Karpas-422 (cell line): ENCODE measurements around the gene NFATC1. TPM values are rescaled to one million over a fixed set of nuclear protein-coding genes. Genes with fewer than 3 reads are reported as not detected.

Experiments used
- DNase-seq: peaks from one replicate; pipeline ENCODE4 v3.0.0-alpha.2; 2015
- H2AFZ ChIP-seq: fragments of 200-600 bp; sonication (generic); 2 replicates; pipeline ENCODE4 v1.6.1; 2014; ENCODE audit warnings: antibody characterized with exemption, low read length, mixed read lengths
- H3K27ac ChIP-seq: fragments of 200-600 bp; sonication (generic); 2 replicates; pipeline ENCODE4 v1.5.1; 2014; ENCODE audit warnings: mild to moderate bottlenecking, low read length, moderate library complexity
- H3K27me3 ChIP-seq: fragments of 200-600 bp; sonication (generic); 2 replicates; pipeline ENCODE4 v1.6.1; 2014; ENCODE audit warnings: low read length, mixed read lengths
- H3K36me3 ChIP-seq: fragments of 200-600 bp; sonication (generic); 2 replicates; pipeline ENCODE4 v1.6.1; 2014; ENCODE audit warnings: low read length, mixed read lengths; ENCODE audit not compliant: insufficient read depth
- H3K4me1 ChIP-seq: fragments of 200-600 bp; sonication (generic); 2 replicates; pipeline ENCODE4 v1.6.1; 2014; ENCODE audit warnings: mild to moderate bottlenecking, low read length, mixed read lengths
- H3K4me2 ChIP-seq: fragments of 200-600 bp; sonication (generic); 2 replicates; pipeline ENCODE4 v1.6.1; 2014; ENCODE audit warnings: low read length, low read depth, mild to moderate bottlenecking; ENCODE audit not compliant: poor library complexity, severe bottlenecking
- H3K4me3 ChIP-seq: fragments of 200-600 bp; sonication (generic); 2 replicates; pipeline ENCODE4 v1.5.1; 2014; ENCODE audit warnings: mild to moderate bottlenecking, antibody characterized with exemption, low read length, mixed read lengths
- H3K79me2 ChIP-seq: fragments of 200-600 bp; sonication (generic); 2 replicates; pipeline ENCODE4 v1.6.1; 2014; ENCODE audit warnings: mild to moderate bottlenecking, low read length, mixed read lengths
- H3K9ac ChIP-seq: fragments of 200-600 bp; sonication (generic); 2 replicates; pipeline ENCODE4 v1.6.0; 2014; ENCODE audit warnings: low read length
- H3K9me2 ChIP-seq: fragments of 200-600 bp; sonication (generic), shearing (Covaris generic); replicated peaks from 2 replicates; pipeline ENCODE4 v1.6.0; 2014; ENCODE audit warnings: mild to moderate bottlenecking, low read length, moderate library complexity; ENCODE audit not compliant: insufficient read depth
- H3K9me3 ChIP-seq: fragments of 300-700, 200-600 bp; sonication (generic); 2 replicates; pipeline ENCODE4 v1.6.1; 2014; ENCODE audit warnings: low read length, mixed read lengths
- H4K20me1 ChIP-seq: fragments of 200-600 bp; sonication (generic); 2 replicates; pipeline ENCODE4 v1.6.1; 2014; ENCODE audit warnings: mild to moderate bottlenecking, antibody characterized with exemption, low read length, low read depth; ENCODE audit not compliant: insufficient read depth
- total RNA-seq: library from RNA; depleted of rRNA; stranded (reverse); fragments of >200 nt; shearing (Covaris generic); gene quantifications from 2 replicates; pipeline ENCODE4 v1.2.3, GENCODE V29; 2014; ENCODE audit warnings: low replicate concordance

Gene NFATC1
- total RNA-seq, 1 experiment from 2014 or later, result 46.1 TPM

GRCh38 chr18:79413025-79413424 lies 17.3 kb downstream of the NFATC1 start:
- no peak overlapping the region for H3K4me2 ChIP-seq
- H4K20me1 ChIP-seq, result peaks cover 67% of the 10 kb centered on the region
- peaks cover 7% of the 10 kb centered on the region for H3K36me3 ChIP-seq
- H3K9me3 ChIP-seq, result no peaks in the 10 kb centered on the region
- H3K4me3 ChIP-seq, result no peak overlapping the region
- no peaks in the 10 kb centered on the region for H3K9me2 ChIP-seq
- H3K4me1 ChIP-seq, result no peaks in the 10 kb centered on the region
- H3K27me3 ChIP-seq, result no peaks in the 10 kb centered on the region
- DNase-seq, result no peak
- H3K79me2 ChIP-seq, result peaks cover 88% of the 10 kb centered on the region
- H3K27ac ChIP-seq, result no peak overlapping the region
- no peak overlapping the region for H3K9ac ChIP-seq
- H2AFZ ChIP-seq, result no peak overlapping the region

- peaks cover 5% of the 10 kb centered on the region for H3K36me3 ChIP-seq
- no peak for DNase-seq
Measured at GRCh38 chr18:79413426-79413825, 17.7 kb downstream of the NFATC1 start.

GRCh38 chr18:79413901-79414300 lies 18.2 kb downstream of the NFATC1 start:
- DNase-seq, result no peak
- peaks cover 88% of the 10 kb centered on the region for H3K79me2 ChIP-seq
- H3K27ac ChIP-seq, result no peak overlapping the region
- no peaks in the 10 kb centered on the region for H3K9me2 ChIP-seq
- no peak overlapping the region for H3K4me3 ChIP-seq
- no peaks in the 10 kb centered on the region for H3K9me3 ChIP-seq
- peaks cover 76% of the 10 kb centered on the region for H4K20me1 ChIP-seq
- H3K9ac ChIP-seq, result no peak overlapping the region
- no peaks in the 10 kb centered on the region for H3K4me1 ChIP-seq
- H3K27me3 ChIP-seq, result no peaks in the 10 kb centered on the region
- no peak overlapping the region for H3K4me2 ChIP-seq
- H3K36me3 ChIP-seq, result peaks cover 7% of the 10 kb centered on the region
- H2AFZ ChIP-seq, result no peak overlapping the region

More at GRCh38 chr18:79413426-79413825, 17.7 kb downstream of the NFATC1 start:
- peaks cover 88% of the 10 kb centered on the region for H3K79me2 ChIP-seq
- H3K9me2 ChIP-seq, result no peaks in the 10 kb centered on the region
- no peak overlapping the region for H3K27ac ChIP-seq
- H3K4me2 ChIP-seq, result no peak overlapping the region
- no peaks in the 10 kb centered on the region for H3K4me1 ChIP-seq
- H4K20me1 ChIP-seq, result peaks cover 71% of the 10 kb centered on the region
- no peak overlapping the region for H2AFZ ChIP-seq
- no peak overlapping the region for H3K4me3 ChIP-seq
- no peak overlapping the region for H3K9ac ChIP-seq
- H3K27me3 ChIP-seq, result no peaks in the 10 kb centered on the region
- H3K9me3 ChIP-seq, result no peaks in the 10 kb centered on the region

GRCh38 chr18:79416022-79416676 lies 20.4 kb downstream of the NFATC1 start:
- Histone ChIP-seq H3K4me1 (no peaks in the 10 kb centered on the region), H2AFZ (no peak overlapping the region), H3K27me3 (no peaks in the 10 kb centered on the region), H3K9me2 (no peaks in the 10 kb centered on the region), H4K20me1 (peaks cover 73% of the 10 kb centered on the region), H3K9me3 (no peaks in the 10 kb centered on the region), H3K4me3 (no peak overlapping the region), H3K79me2 (peaks cover 88% of the 10 kb centered on the region), H3K4me2 (no peak overlapping the region), H3K9ac (no peak overlapping the region), H3K27ac (no peak overlapping the region), H3K36me3 (peaks cover 7% of the 10 kb centered on the region)
- no peak for DNase-seq

- Histone ChIP-seq H3K4me1 (no peaks in the 10 kb centered on the region), H3K4me2 (no peak overlapping the region), H3K9ac (no peak overlapping the region), H3K4me3 (no peak overlapping the region), H4K20me1 (peaks cover 74% of the 10 kb centered on the region), H3K27ac (no peak overlapping the region), H3K79me2 (peaks cover 90% of the 10 kb centered on the region), H2AFZ (no peak overlapping the region), H3K9me2 (no peaks in the 10 kb centered on the region), H3K36me3 (peaks cover 7% of the 10 kb centered on the region), H3K9me3 (no peaks in the 10 kb centered on the region), H3K27me3 (no peaks in the 10 kb centered on the region)
- no peak for DNase-seq
Measured at GRCh38 chr18:79416677-79417052, 20.9 kb downstream of the NFATC1 start.

- H3K9me3 ChIP-seq, result no peaks in the 10 kb centered on the region
- DNase-seq, result no peak
- no peaks in the 10 kb centered on the region for H3K4me1 ChIP-seq
- H3K9me2 ChIP-seq, result no peaks in the 10 kb centered on the region
- no peak overlapping the region for H2AFZ ChIP-seq
- peaks cover 90% of the 10 kb centered on the region for H3K79me2 ChIP-seq
- peaks cover 74% of the 10 kb centered on the region for H4K20me1 ChIP-seq
- H3K36me3 ChIP-seq, result peaks cover 7% of the 10 kb centered on the region; the same call in 1 of the 2 replicates
- no peak overlapping the region for H3K4me2 ChIP-seq
- H3K27me3 ChIP-seq, result no peaks in the 10 kb centered on the region
- no peak overlapping the region for H3K9ac ChIP-seq
- no peak overlapping the region for H3K4me3 ChIP-seq
- H3K27ac ChIP-seq, result no peak overlapping the region
Measured at GRCh38 chr18:79418236-79418635, 22.5 kb downstream of the NFATC1 start.

GRCh38 chr18:79418642-79419041 lies 22.9 kb downstream of the NFATC1 start:
- Histone ChIP-seq H3K9me3 (no peaks in the 10 kb centered on the region), H3K4me3 (no peak overlapping the region), H3K36me3 (peaks cover 5% of the 10 kb centered on the region; the same call in 1 of the 2 replicates), H2AFZ (no peak overlapping the region), H3K4me1 (no peaks in the 10 kb centered on the region), H4K20me1 (peaks cover 71% of the 10 kb centered on the region), H3K27me3 (no peaks in the 10 kb centered on the region), H3K27ac (no peak overlapping the region), H3K9ac (no peak overlapping the region), H3K9me2 (no peaks in the 10 kb centered on the region), H3K79me2 (peaks cover 90% of the 10 kb centered on the region), H3K4me2 (no peak overlapping the region)
- DNase-seq, result no peak

GRCh38 chr18:79420033-79420745 lies 24.5 kb downstream of the NFATC1 start:
- Histone ChIP-seq H3K27me3 (no peaks in the 10 kb centered on the region), H3K4me2 (no peak overlapping the region), H3K9ac (no peak overlapping the region), H3K9me3 (no peaks in the 10 kb centered on the region), H3K4me3 (no peak overlapping the region), H3K79me2 (peaks cover 91% of the 10 kb centered on the region), H3K9me2 (no peaks in the 10 kb centered on the region), H3K27ac (no peak overlapping the region), H4K20me1 (peaks cover 70% of the 10 kb centered on the region), H2AFZ (no peak overlapping the region), H3K36me3 (0 out of 2 replicates have a peak, but pooled peaks cover 4% of the 10 kb centered on the region), H3K4me1 (no peaks in the 10 kb centered on the region)
- no peak for DNase-seq
